ENCODE data around the gene PRDM11.
A peak's percentile ranks its signal among the peaks of the same experiment; 100 is the strongest.
"Not testable (repeated sequence)": the region's sequence is repeated elsewhere in the genome, so short reads cannot be mapped to it uniquely, and the experiment has no call there.

Gene PRDM11

GRCh38 chr11:45238724-45239123 is 92.3 kb downstream of the PRDM11 start:
- DNase-seq, result no peak

- no peak for DNase-seq
Observed at GRCh38 chr11:45239733-45240132, 93.3 kb downstream of the PRDM11 start.

- DNase-seq, result no peak
Observed at GRCh38 chr11:45243967-45244366, 97.5 kb downstream of the PRDM11 start.

DNA sequence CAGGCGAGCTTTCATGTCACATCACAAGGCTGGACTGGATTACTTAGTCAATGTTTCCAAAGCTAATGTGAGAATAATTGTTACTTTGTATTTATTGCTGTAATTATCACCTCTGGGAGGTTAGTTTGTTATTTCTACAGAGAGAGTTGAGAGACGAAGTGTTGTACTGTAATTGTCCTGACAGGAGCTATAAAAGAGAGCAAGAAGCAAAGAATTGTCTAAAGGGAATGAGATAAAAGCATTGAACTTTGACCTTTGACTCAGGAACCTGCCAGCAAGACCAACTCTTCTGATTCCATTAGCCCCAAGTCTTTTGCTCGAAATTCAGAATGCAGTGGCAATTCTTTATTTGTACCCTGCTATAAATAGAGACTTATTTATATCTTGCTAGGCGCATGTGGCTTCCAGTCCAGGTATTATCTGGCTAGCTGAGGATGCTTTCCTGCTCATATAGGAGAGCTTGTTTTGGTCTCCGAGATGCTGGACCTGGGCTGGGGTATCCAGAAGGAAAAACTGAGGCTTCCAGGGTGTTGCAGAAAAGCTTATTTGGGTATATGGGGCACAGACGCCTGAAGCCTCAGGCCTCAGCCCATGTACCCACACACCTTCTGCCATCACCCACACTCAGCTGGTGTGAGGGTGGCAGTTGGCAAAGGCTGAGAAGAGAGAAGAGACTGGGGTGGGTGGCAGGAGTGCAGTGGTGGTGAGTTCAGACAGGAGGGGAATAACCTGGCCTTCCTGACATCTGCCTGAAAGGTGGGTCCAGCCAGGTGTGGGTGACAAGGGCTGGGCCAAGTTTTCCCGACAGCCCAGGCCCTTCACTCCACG is 99.0 kb downstream of the PRDM11 start:
- no peak for DNase-seq

DNA sequence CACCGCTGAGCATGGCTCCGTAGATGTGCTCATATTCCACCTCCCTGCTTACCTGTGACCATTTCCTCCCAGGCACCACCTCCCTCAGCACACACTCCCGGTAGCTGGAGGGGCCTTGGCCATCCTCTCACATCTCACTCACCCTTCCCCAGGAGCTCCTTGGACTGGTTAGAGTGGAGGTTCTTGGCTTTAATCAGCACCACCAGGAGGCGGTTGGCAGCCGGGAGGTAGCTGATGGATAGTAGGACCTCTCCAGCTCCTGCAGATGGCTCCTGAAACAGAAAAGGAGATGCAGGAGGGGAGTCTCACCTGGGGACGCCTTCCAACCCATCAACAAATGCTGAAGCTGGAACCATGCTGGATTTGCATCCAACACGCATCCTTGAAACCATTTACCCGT is 99.8 kb downstream of the PRDM11 start:
- no peak for DNase-seq

DNA sequence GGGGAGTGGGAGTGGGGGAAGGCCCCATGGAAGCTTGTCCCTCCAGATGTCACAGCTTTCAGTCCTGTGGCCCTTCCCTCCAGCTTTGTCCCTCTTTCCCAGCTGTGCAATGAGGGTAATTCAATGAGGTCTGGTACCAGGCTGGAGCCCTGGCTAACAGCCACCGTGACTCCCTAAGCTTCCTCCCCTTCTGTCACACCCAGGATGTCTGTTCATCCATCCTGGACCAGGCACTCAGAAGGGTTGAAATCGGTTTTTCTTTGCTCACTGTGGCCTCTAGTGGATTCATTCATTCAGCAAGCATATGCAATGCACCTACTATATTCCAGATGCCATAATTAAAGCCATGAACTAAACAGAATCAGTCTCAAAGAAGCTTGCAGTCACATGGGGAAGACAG is 101.0 kb downstream of the PRDM11 start:
- no peak for DNase-seq

GRCh38 chr11:45248501-45249011 is 102.1 kb downstream of the PRDM11 start:
- DNase-seq, result no peak

DNA sequence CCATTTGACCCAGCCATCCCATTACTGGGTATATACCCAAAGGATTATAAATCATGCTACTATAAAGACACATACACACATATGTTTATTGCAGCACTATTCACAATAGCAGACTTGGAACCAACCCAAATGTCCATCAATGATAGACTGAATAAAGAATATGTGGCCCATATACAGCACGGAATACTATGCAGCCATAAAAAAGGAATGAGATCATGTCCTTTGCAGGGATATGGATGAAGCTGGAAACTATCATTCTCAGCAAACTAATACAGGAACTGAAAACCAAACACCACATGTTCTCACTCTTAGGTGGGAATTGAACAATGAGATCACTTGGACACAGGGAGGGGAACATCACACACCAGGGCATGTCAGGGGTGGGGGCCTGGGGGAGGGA is 102.9 kb downstream of the PRDM11 start:
- not testable (repeated sequence) for DNase-seq

- no peak for DNase-seq
Observed at GRCh38 chr11:45250035-45250718, 103.7 kb downstream of the PRDM11 start.

GRCh38 chr11:45252134-45252856 is 105.9 kb downstream of the PRDM11 start:
- peak in 1 of 2 donors; percentile 11 for DNase-seq

GRCh38 chr11:45252877-45253276 is 106.4 kb downstream of the PRDM11 start:
- DNase-seq, result no peak

DNA sequence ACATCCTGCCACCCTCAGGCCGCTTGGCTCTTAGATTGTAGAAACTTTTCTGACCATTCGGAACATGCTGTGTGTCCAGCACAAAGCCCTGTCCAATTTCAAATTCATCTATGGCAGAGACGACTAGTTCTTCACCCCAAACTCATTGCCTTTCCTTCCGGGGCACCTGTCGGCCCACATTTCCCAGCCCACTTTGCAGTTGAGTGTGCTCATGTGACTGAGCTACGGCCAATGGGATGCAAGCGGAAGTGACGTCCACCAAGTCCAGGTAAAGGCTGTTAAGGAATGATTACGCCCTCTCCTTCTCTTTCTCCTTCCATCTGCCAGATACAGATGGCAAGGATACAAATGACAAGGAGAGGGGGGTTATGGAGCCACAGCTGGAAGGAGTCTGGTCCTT is 107.2 kb downstream of the PRDM11 start:
- DNase-seq, result no peak

- no peak for DNase-seq
Observed at GRCh38 chr11:45254070-45254469, 107.6 kb downstream of the PRDM11 start.

DNA sequence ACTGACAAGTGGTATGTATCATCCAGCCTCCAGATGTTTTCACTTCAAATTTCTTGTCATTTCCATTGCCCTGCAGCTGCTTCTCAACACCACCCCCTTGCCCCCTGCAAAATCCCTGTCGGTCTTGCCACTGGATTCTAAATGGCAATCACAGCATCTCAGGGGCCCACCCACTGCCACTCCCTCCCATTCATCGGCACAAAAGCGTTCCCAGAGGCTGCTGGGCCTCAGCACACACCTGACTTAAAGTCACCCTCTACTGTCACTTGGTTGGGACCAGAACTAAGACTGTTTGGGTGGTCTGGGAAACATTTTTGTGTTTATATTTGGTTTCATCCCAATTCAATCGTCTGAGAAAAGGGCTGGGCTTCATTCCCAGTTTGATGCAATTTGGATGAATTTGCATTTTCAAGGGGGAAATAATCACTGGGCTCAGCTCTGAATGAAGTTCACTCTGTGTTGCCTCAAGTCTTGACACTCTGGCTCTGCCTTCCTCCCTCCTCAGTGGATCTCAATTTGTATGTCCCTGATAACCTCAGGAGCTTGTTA is 112.6 kb downstream of the PRDM11 start:
- no peak for DNase-seq

GRCh38 chr11:45259592-45259991 is 113.2 kb downstream of the PRDM11 start:
- no peak for DNase-seq

- no peak for DNase-seq
Observed at GRCh38 chr11:45260071-45260470, 113.6 kb downstream of the PRDM11 start.

GRCh38 chr11:45262900-45263299 is 116.5 kb downstream of the PRDM11 start:
- DNase-seq, result no peak

- DNase-seq, result no peak
Observed at GRCh38 chr11:45263773-45264172, 117.3 kb downstream of the PRDM11 start.

- no peak for DNase-seq
Observed at GRCh38 chr11:45264839-45265515, 118.5 kb downstream of the PRDM11 start.

- DNase-seq, result no peak
Observed at GRCh38 chr11:45265969-45266675, 119.7 kb downstream of the PRDM11 start.

- DNase-seq, result no peak
Observed at GRCh38 chr11:45266676-45267020, 120.2 kb downstream of the PRDM11 start.

- no peak for DNase-seq
Observed at GRCh38 chr11:45267052-45267451, 120.6 kb downstream of the PRDM11 start.

Data from CD4-positive, alpha-beta T cell treated with Interferon alpha-2 for 1 hour (primary cell).